Activated T-cell treated with anti-CD3 and anti-CD28 coated beads, Interleukin-2, amount 50 U/mL, for 4 hours (primary cell): ENCODE data around the gene GUCA2B. TPM values are rescaled to one million over a fixed set of nuclear protein-coding genes. Genes with fewer than 3 reads are reported as not detected.

Source experiments
- ATAC-seq, 2 donors: fragments of 200-7000 bp; cut with Tn5 transposase; one replicate each; pipeline ENCODE4 v1.10.0; 2021
- DNase-seq: peaks from one replicate; pipeline ENCODE4 v3.0.0-alpha.2; 2020
- H3K27me3 Mint-ChIP-seq: one replicate; pipeline ENCODE4 v1.8.0; 2021; ENCODE audit warnings: low read depth, mixed read lengths
- H3K36me3 Mint-ChIP-seq: one replicate; pipeline ENCODE4 v1.8.0; 2022; ENCODE audit warnings: mixed read lengths; ENCODE audit not compliant: insufficient read depth
- H3K4me1 Mint-ChIP-seq: one replicate; pipeline ENCODE4 v1.8.0; 2021; ENCODE audit warnings: low read depth, mixed read lengths
- H3K4me3 Mint-ChIP-seq: one replicate; pipeline ENCODE4 v1.8.0; 2021; ENCODE audit warnings: mild to moderate bottlenecking, moderate library complexity, mixed read lengths
- H3K9me3 Mint-ChIP-seq: one replicate; pipeline ENCODE4 v1.8.0; 2021; ENCODE audit warnings: mixed read lengths
- total RNA-seq, 3 donors: library from RNA; stranded (reverse); gene quantifications; one replicate each; pipeline ENCODE4 v1.2.1, GENCODE V29; 2021

Gene GUCA2B
- total RNA-seq, 3 donors from 2014 or later, result not detected

GRCh38 chr1:42167611-42168390 is 14.6 kb downstream of the GUCA2B start:
- Mint-ChIP-seq H3K27me3 (peaks cover 7% of the 10 kb centered on the region), H3K4me1 (no peaks in the 10 kb centered on the region), H3K36me3 (no peaks in the 10 kb centered on the region), H3K9me3 (no peaks in the 10 kb centered on the region), H3K4me3 (no peak overlapping the region)
- DNase-seq (no peak), ATAC-seq (no peak)

GRCh38 chr1:42168391-42168670 is 15.1 kb downstream of the GUCA2B start:
- no peaks in the 10 kb centered on the region for H3K36me3 Mint-ChIP-seq
- no peaks in the 10 kb centered on the region for H3K4me1 Mint-ChIP-seq
- H3K27me3 Mint-ChIP-seq, result peaks cover 3% of the 10 kb centered on the region
- no peak overlapping the region for H3K4me3 Mint-ChIP-seq
- no peak for ATAC-seq
- no peaks in the 10 kb centered on the region for H3K9me3 Mint-ChIP-seq
- no peak for DNase-seq

GRCh38 chr1:42168763-42169162 is 15.6 kb downstream of the GUCA2B start:
- no peak for DNase-seq
- no peak overlapping the region for H3K4me3 Mint-ChIP-seq
- no peaks in the 10 kb centered on the region for H3K4me1 Mint-ChIP-seq
- H3K9me3 Mint-ChIP-seq, result no peaks in the 10 kb centered on the region
- H3K27me3 Mint-ChIP-seq, result peaks cover 3% of the 10 kb centered on the region
- H3K36me3 Mint-ChIP-seq, result no peaks in the 10 kb centered on the region
- no peak for ATAC-seq

- no peaks in the 10 kb centered on the region for H3K27me3 Mint-ChIP-seq
- DNase-seq (no peak), ATAC-seq (no peak)
- H3K36me3 Mint-ChIP-seq, result no peaks in the 10 kb centered on the region
- H3K4me1 Mint-ChIP-seq, result no peaks in the 10 kb centered on the region
- no peak overlapping the region for H3K4me3 Mint-ChIP-seq
- no peaks in the 10 kb centered on the region for H3K9me3 Mint-ChIP-seq
These were observed 17.8 kb downstream of the GUCA2B start for GRCh38 chr1:42170779-42171621.

- Mint-ChIP-seq H3K4me1 (no peaks in the 10 kb centered on the region), H3K36me3 (peaks cover 1% of the 10 kb centered on the region), H3K9me3 (no peaks in the 10 kb centered on the region), H3K4me3 (no peak overlapping the region), H3K27me3 (no peaks in the 10 kb centered on the region)
- no peak for ATAC-seq
- no peak for DNase-seq
These were observed 18.6 kb downstream of the GUCA2B start for GRCh38 chr1:42171679-42172266.

- Mint-ChIP-seq H3K4me3 (no peak overlapping the region), H3K4me1 (no peaks in the 10 kb centered on the region), H3K36me3 (peaks cover 3% of the 10 kb centered on the region), H3K27me3 (no peaks in the 10 kb centered on the region), H3K9me3 (no peaks in the 10 kb centered on the region)
- DNase-seq, result no peak
- no peak for ATAC-seq
These were observed 19.3 kb downstream of the GUCA2B start for GRCh38 chr1:42172381-42173133.

GRCh38 chr1:42173155-42173933 is 20.1 kb downstream of the GUCA2B start:
- Mint-ChIP-seq H3K9me3 (no peaks in the 10 kb centered on the region), H3K27me3 (no peaks in the 10 kb centered on the region), H3K36me3 (peaks cover 5% of the 10 kb centered on the region), H3K4me3 (no peak overlapping the region), H3K4me1 (no peaks in the 10 kb centered on the region)
- DNase-seq (peak; percentile 65), ATAC-seq (peak; percentile 68 to 74)

GRCh38 chr1:42173961-42174735 is 20.9 kb downstream of the GUCA2B start:
- Mint-ChIP-seq H3K9me3 (no peaks in the 10 kb centered on the region), H3K36me3 (peaks cover 5% of the 10 kb centered on the region), H3K4me3 (no peak overlapping the region), H3K27me3 (no peaks in the 10 kb centered on the region), H3K4me1 (no peaks in the 10 kb centered on the region)
- ATAC-seq (no peak), DNase-seq (no peak)

GRCh38 chr1:42175314-42176054 is 22.3 kb downstream of the GUCA2B start:
- peaks cover 8% of the 10 kb centered on the region for H3K36me3 Mint-ChIP-seq
- ATAC-seq (no peak), DNase-seq (no peak)
- H3K4me3 Mint-ChIP-seq, result no peak overlapping the region
- H3K4me1 Mint-ChIP-seq, result no peaks in the 10 kb centered on the region
- H3K27me3 Mint-ChIP-seq, result no peaks in the 10 kb centered on the region
- no peaks in the 10 kb centered on the region for H3K9me3 Mint-ChIP-seq

GRCh38 chr1:42176902-42177519 is 23.8 kb downstream of the GUCA2B start:
- no peaks in the 10 kb centered on the region for H3K4me1 Mint-ChIP-seq
- ATAC-seq (peak; percentile 50 to 55), DNase-seq (no peak)
- no peaks in the 10 kb centered on the region for H3K27me3 Mint-ChIP-seq
- peaks cover 14% of the 10 kb centered on the region for H3K36me3 Mint-ChIP-seq
- no peak overlapping the region for H3K4me3 Mint-ChIP-seq
- H3K9me3 Mint-ChIP-seq, result no peaks in the 10 kb centered on the region

- Mint-ChIP-seq H3K4me3 (no peak overlapping the region), H3K27me3 (no peaks in the 10 kb centered on the region), H3K36me3 (peaks cover 14% of the 10 kb centered on the region), H3K4me1 (no peaks in the 10 kb centered on the region), H3K9me3 (no peaks in the 10 kb centered on the region)
- DNase-seq (no peak), ATAC-seq (no peak)
These were observed 24.4 kb downstream of the GUCA2B start for GRCh38 chr1:42177541-42177981.

- no peaks in the 10 kb centered on the region for H3K9me3 Mint-ChIP-seq
- no peaks in the 10 kb centered on the region for H3K4me1 Mint-ChIP-seq
- H3K4me3 Mint-ChIP-seq, result no peak overlapping the region
- no peaks in the 10 kb centered on the region for H3K27me3 Mint-ChIP-seq
- H3K36me3 Mint-ChIP-seq, result peaks cover 16% of the 10 kb centered on the region
- no peak for ATAC-seq
- no peak for DNase-seq
These were observed 25.0 kb downstream of the GUCA2B start for GRCh38 chr1:42178249-42178648.
